ENCODE data around the gene MAML3.

MAML3 gene

DNA sequence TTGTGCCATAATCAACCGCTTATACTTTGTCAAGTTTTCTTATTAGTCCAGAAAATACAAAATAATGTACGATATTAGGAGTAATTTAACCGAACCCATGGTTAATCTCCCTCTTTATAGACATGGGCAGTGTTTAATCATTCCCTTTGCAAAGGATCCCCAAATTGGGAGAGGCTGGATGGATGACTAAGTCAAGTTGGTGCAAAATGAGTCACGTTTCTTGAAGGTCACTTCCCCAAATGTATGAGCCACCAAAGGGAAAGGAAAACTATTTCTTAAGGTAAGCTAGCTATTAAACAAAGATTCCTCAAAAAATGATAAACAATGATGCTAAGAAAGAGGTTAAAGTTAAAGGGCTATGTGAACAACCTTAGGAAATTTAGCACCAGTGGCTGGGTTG is 17.5 kb downstream of the MAML3 start:
- TF ChIP-seq POLR2AphosphoS5 (IDR thresholded peaks at IDR 0.05; ENCODE audit: low read depth, low read length) (no peak), SIN3A (IDR thresholded peaks at IDR 0.05; ENCODE audit: borderline replicate concordance, insufficient read depth, low read length) (no peak), FOXP2 (optimal IDR thresholded peaks at IDR 0.05; ENCODE audit: borderline replicate concordance, extremely low read depth, extremely low read length, insufficient read depth) (no peak), TAF1 (IDR thresholded peaks at IDR 0.05; ENCODE audit: borderline replicate concordance, insufficient read depth, low read length) (no peak)
- TF ChIP-seq, protein P1, sequence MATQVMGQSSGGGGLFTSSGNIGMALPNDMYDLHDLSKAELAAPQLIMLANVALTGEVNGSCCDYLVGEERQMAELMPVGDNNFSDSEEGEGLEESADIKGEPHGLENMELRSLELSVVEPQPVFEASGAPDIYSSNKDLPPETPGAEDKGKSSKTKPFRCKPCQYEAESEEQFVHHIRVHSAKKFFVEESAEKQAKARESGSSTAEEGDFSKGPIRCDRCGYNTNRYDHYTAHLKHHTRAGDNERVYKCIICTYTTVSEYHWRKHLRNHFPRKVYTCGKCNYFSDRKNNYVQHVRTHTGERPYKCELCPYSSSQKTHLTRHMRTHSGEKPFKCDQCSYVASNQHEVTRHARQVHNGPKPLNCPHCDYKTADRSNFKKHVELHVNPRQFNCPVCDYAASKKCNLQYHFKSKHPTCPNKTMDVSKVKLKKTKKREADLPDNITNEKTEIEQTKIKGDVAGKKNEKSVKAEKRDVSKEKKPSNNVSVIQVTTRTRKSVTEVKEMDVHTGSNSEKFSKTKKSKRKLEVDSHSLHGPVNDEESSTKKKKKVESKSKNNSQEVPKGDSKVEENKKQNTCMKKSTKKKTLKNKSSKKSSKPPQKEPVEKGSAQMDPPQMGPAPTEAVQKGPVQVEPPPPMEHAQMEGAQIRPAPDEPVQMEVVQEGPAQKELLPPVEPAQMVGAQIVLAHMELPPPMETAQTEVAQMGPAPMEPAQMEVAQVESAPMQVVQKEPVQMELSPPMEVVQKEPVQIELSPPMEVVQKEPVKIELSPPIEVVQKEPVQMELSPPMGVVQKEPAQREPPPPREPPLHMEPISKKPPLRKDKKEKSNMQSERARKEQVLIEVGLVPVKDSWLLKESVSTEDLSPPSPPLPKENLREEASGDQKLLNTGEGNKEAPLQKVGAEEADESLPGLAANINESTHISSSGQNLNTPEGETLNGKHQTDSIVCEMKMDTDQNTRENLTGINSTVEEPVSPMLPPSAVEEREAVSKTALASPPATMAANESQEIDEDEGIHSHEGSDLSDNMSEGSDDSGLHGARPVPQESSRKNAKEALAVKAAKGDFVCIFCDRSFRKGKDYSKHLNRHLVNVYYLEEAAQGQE (IDR thresholded peaks at IDR 0.05; ENCODE audit: insufficient read depth in 1 of 2, low read depth in 2 of 2, low read length in 2 of 2), result no peak

DNA sequence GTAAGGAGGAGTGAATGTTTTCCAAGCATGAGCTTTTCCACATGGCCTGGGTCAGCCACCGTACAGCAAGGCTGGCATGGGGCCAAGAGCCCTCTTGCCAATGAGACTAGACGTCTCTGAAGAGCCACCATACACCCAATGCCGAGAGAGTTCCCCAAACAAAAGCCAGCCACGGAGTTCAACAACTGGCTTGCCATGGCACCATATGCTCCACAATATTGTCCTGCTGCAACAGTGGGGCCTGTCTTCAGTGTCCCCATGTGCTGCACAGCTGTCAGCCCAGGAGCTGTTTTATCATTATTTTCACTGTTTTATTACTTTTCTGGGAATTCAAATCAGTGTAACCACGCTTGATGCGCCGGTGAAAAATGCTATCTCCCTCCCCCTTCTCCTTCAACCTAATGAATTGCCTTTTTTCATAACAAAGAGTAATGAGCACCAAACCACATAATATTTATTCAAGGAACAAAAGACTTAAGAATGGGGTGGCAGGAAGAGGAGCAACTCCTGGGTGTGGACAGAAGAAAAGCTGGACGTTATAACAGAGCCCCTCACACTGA is 18.4 kb downstream of the MAML3 start:
- no peak for TF ChIP-seq FOXP2 (optimal IDR thresholded peaks at IDR 0.05; ENCODE audit: borderline replicate concordance, extremely low read depth, extremely low read length, insufficient read depth)
- no peak for TF ChIP-seq TAF1 (IDR thresholded peaks at IDR 0.05; ENCODE audit: borderline replicate concordance, insufficient read depth, low read length)
- no peak for TF ChIP-seq SIN3A (IDR thresholded peaks at IDR 0.05; ENCODE audit: borderline replicate concordance, insufficient read depth, low read length)
- TF ChIP-seq, protein P1 (IDR thresholded peaks at IDR 0.05; ENCODE audit: insufficient read depth in 1 of 2, low read depth in 2 of 2, low read length in 2 of 2), result no peak
- TF ChIP-seq POLR2AphosphoS5 (IDR thresholded peaks at IDR 0.05; ENCODE audit: low read depth, low read length), result no peak

DNA sequence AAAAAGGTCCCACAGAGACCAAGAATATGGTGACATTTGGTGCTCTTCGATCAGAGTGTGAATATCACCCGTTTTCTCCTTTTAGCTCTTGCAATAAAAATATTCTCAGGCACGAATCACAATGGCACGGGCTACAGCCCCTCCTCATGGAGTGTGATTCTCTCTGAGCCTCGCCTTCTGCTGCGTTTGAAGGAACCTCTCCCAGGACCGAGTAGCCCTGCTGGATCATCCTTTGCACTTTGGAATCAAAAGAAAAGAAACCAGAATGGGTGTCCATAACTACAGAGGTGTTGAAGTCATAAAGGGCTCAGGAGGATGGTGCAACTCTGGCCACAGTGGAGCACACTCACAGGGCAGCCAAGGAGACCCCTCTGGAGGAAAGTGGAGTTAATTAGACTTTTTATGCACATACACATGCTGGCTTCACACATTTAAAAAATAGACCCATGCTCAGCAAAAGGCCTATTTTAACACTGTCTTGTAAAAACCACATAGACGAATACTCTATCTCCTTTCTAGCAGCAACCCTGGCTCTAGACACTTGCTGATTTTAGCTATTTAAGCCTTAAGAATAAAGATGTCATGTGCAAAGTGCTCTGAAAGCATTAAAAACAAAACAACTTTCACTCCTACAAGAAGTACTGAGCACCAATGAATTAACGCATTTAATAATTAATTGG is 19.1 kb downstream of the MAML3 start:
- TF ChIP-seq POLR2AphosphoS5 (IDR thresholded peaks at IDR 0.05; ENCODE audit: low read depth, low read length), result no peak
- TF ChIP-seq, protein P1 (IDR thresholded peaks at IDR 0.05; ENCODE audit: insufficient read depth in 1 of 2, low read depth in 2 of 2, low read length in 2 of 2), result no peak
- TF ChIP-seq FOXP2 (optimal IDR thresholded peaks at IDR 0.05; ENCODE audit: borderline replicate concordance, extremely low read depth, extremely low read length, insufficient read depth), result no peak
- no peak for TF ChIP-seq SIN3A (IDR thresholded peaks at IDR 0.05; ENCODE audit: borderline replicate concordance, insufficient read depth, low read length)
- TF ChIP-seq TAF1 (IDR thresholded peaks at IDR 0.05; ENCODE audit: borderline replicate concordance, insufficient read depth, low read length), result no peak

DNA sequence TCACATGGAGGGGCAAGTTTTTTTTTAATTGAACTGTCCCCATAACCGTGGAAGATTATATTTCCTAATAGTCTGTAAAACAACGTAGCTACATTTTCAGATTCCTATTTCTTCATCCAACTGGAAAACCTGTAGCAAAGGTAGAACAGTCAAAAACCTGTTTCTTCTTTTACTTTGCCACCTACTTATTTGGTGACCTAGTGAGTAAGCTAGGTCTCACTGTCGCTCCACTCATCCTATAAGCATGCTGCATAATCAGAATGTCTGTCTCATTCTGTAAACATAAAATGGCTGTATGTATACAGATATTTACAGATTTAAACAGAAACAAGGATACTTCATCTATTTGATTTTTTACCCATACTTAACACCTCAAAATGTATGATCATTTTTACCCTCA is 20.4 kb downstream of the MAML3 start:
- no peak for TF ChIP-seq POLR2AphosphoS5 (IDR thresholded peaks at IDR 0.05; ENCODE audit: low read depth, low read length)
- TF ChIP-seq, protein P1 (IDR thresholded peaks at IDR 0.05; ENCODE audit: insufficient read depth in 1 of 2, low read depth in 2 of 2, low read length in 2 of 2), result no peak
